Esophagus muscularis mucosa (tissue), 4 donors: Measurements from ENCODE around the gene ABCD4. TPM values are rescaled to one million over a fixed set of nuclear protein-coding genes. Genes with fewer than 3 reads are reported as not detected.

ENCODE experiments used
- DNase-seq: peaks from one replicate; pipeline ENCODE4 v3.0.0-alpha.2; 2017; ENCODE audit errors: extremely low spot score
- H3K27ac ChIP-seq, 4 donors: fragments of 200-600 bp; sonication (generic); replicated peaks in 1 of 4; 1 replicate in 3 of 4; 2 replicates in 1 of 4; pipeline ENCODE4 v1.5.1; 2016 to 2019; ENCODE audit warnings: mild to moderate bottlenecking in 1 of 4
- H3K27me3 ChIP-seq, 4 donors: fragments of 200-600 bp; sonication (generic); one replicate each; pipeline versions ENCODE4 v1.5.1 to v1.6.0; 2016 to 2019
- H3K36me3 ChIP-seq, 4 donors: fragments of 200-600 bp; sonication (generic); one replicate each; pipeline ENCODE4 v1.5.1; 2016 to 2019
- H3K4me1 ChIP-seq, 4 donors: fragments of 200-600 bp; sonication (generic); one replicate each; pipeline ENCODE4 v1.5.1; 2016 to 2019
- H3K4me3 ChIP-seq, 4 donors: fragments of 200-600 bp; sonication (generic); 1 replicate in 2 of 4; 2 replicates in 2 of 4; pipeline ENCODE4 v1.5.1; 2016 to 2019; ENCODE audit warnings: mild to moderate bottlenecking in 4 of 4, moderate library complexity in 1 of 4
- H3K9me3 ChIP-seq, 4 donors: fragments of 200-600 bp; sonication (generic); 1 replicate in 3 of 4; 2 replicates in 1 of 4; pipeline ENCODE4 v1.5.1; 2016 to 2019
- EP300 ChIP-seq: sonication (generic); formaldehyde crosslinking; IDR thresholded peaks from one replicate; pipeline ENCODE4 v1.6.1; 2017; ENCODE audit warnings: antibody characterized with exemption
- POLR2A ChIP-seq: fragments of 450-650 bp; IDR thresholded peaks from one replicate; pipeline ENCODE4 v1.6.1; 2017; ENCODE audit warnings: antibody characterized with exemption, moderate library complexity, mild to moderate bottlenecking, low read depth
- POLR2AphosphoS5 ChIP-seq, 2 donors: sonication (generic); formaldehyde crosslinking; IDR thresholded peaks; one replicate each; pipeline ENCODE4 v1.6.1; 2017; ENCODE audit warnings: antibody characterized with exemption in 2 of 2
- WGBS: methylation state at CpG from one replicate; pipeline ENCODE4 v1.1.5; 2018; 5-methylcytosine and 5-hydroxymethylcytosine counted together
- intact Hi-C: fragments of 100-400 bp; cut with DNase I; formaldehyde crosslinking; loops from one replicate; pipeline ENCODE4 v1.15.1; 2023
- total RNA-seq, 4 donors: library from RNA; depleted of rRNA; stranded (reverse); fragments of >200 nt; gene quantifications; one replicate each; pipeline versions ENCODE4 v1.1.0 to v1.2.1, GENCODE V29; 2016
- TF ChIP-seq, protein P1 (sequence below), 3 experiments: fragments of 200-600 bp in 2 of 3; fragments of 450-650 bp in 1 of 3; sonication (generic) in 2 of 3; IDR thresholded peaks; one replicate each; pipeline ENCODE4 v1.5.1; 2017 to 2019; ENCODE audit warnings: antibody characterized with exemption in 3 of 3, mild to moderate bottlenecking in 2 of 3, moderate library complexity in 1 of 3

The ABCD4 gene
- total RNA-seq, 4 donors from 2014 or later = 25.5 to 39.5 (median 29.3) TPM

DNA sequence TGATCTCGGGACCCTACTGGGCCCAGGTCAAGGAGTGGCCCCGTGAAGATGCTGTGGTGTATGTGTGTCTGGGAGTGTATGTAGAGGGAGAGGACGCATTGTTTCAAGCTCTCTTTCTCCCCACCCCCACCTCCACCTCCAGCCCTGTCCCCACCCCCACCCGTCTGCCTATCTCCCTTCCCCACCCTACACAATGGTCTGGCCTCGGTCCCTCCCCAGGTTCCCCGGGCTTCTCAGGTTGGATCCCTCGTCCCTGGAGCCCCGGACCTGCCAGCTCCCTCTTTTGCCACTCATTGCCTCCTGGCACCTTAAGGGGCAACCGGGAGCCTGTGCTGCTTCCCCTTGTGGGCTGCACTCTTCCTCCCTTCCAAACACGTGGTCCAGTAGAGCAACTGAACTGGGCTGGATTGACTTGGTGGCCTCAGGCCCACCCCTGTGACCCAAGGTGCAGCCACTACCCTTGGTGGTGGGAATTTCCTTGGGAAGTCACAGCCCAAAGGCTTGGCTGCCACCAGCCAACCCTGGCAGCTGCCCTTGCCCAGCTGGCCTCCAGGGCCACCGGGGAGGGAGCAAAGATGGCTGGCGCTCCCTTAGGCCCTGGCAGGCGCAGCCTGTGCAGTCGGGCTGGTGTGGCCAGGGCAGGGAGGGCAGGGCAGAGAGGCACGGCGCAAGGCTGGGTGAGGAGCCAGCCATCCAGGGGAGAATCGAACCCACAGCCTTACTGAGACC, 46.2 kb upstream of the ABCD4 start:
- no peaks in the 10 kb centered on the region for H3K36me3 ChIP-seq
- no peaks in the 10 kb centered on the region for H3K9me3 ChIP-seq
- peaks cover 0 to 66% (median 0%) of the 10 kb centered on the region in 4 donors for H3K27me3 ChIP-seq
- H3K4me1 ChIP-seq = no peaks in the 10 kb centered on the region
- DNase-seq = no peak
- no peak overlapping the region for H3K27ac ChIP-seq
- no peak overlapping the region for H3K4me3 ChIP-seq
- 45% methylated on average over 13 of the region's 17 CpGs for WGBS
- intact Hi-C loops = no loop called here
- no peak for TF ChIP-seq EP300
- no peak for TF ChIP-seq POLR2AphosphoS5 (IDR thresholded peaks at IDR 0.05)
- TF ChIP-seq POLR2A = no peak
- TF ChIP-seq, protein P1, sequence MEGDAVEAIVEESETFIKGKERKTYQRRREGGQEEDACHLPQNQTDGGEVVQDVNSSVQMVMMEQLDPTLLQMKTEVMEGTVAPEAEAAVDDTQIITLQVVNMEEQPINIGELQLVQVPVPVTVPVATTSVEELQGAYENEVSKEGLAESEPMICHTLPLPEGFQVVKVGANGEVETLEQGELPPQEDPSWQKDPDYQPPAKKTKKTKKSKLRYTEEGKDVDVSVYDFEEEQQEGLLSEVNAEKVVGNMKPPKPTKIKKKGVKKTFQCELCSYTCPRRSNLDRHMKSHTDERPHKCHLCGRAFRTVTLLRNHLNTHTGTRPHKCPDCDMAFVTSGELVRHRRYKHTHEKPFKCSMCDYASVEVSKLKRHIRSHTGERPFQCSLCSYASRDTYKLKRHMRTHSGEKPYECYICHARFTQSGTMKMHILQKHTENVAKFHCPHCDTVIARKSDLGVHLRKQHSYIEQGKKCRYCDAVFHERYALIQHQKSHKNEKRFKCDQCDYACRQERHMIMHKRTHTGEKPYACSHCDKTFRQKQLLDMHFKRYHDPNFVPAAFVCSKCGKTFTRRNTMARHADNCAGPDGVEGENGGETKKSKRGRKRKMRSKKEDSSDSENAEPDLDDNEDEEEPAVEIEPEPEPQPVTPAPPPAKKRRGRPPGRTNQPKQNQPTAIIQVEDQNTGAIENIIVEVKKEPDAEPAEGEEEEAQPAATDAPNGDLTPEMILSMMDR (IDR thresholded peaks at IDR 0.05) = no peak

DNA sequence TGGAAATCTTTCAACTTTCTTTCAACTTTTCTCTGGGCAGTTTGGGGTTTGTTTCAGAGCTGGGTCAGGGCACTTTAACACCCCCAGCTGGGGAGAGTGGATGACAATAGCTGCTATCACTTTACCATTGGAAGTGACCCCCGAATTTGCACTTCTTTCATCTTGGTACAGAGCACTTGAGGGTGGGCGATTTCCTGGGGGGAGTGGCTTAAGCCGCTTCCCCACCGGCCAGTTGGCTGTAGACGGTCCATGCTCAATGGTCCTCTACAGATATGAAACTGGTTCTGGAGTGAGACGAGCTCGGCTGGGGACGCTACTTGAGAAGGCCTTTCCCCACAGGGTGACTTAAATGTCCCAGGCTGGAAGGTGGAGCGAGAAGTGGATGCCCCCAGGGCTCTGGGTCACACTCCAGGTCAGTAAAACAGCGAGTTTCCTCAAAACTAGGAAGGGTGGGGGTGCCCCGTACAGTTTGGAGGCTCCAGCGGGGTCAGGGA, 45.6 kb upstream of the ABCD4 start, which contains the start of gene VRTN:
VRTN (plus strand) TSS at position 231 of the 494 bp plus-strand sequence. CDS start 8,313 bp downstream, outside the sequence.
- Histone ChIP-seq H3K4me1 (no peaks in the 10 kb centered on the region), H3K36me3 (no peaks in the 10 kb centered on the region), H3K27ac (no peak within 1 kb of the TSS), H3K27me3 (peaks cover 0 to 67% (median 0%) of the 10 kb centered on the region in 4 donors), H3K9me3 (no peaks in the 10 kb centered on the region), H3K4me3 (no peak within 1 kb of the TSS)
- WGBS = 61% methylated on average over 10 of the region's 12 CpGs
- intact Hi-C loops = no loop called here
- no peak for DNase-seq
- TF ChIP-seq, protein P1 (IDR thresholded peaks at IDR 0.05) = no peak
- TF ChIP-seq EP300 = no peak
- TF ChIP-seq POLR2A = no peak
- no peak for TF ChIP-seq POLR2AphosphoS5 (IDR thresholded peaks at IDR 0.05)

DNA sequence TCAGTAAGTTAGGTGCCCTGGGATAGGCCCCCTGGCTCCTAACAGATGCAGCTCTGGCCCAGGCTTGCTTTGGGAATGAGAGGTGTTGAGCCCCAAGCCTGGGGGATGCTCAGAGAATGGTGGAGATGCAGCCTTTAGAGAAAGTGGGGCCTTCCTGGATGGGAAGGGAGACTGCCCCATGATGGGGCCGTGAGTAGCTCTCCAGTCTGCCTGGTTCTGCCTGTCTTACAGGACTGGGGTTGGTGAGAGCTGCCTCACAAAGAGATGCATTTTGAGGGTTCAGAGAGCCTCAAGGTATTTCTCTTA, 45.0 kb upstream of the ABCD4 start:
- TF ChIP-seq POLR2AphosphoS5 (IDR thresholded peaks at IDR 0.05) (no peak), POLR2A (no peak), EP300 (no peak)
- TF ChIP-seq, protein P1 (IDR thresholded peaks at IDR 0.05) = no peak
- no peak overlapping the region for H3K27ac ChIP-seq
- intact Hi-C loops = no loop called here
- H3K4me3 ChIP-seq = no peak overlapping the region
- H3K36me3 ChIP-seq = no peaks in the 10 kb centered on the region
- H3K27me3 ChIP-seq = peaks cover 0 to 68% (median 0%) of the 10 kb centered on the region in 4 donors
- no peaks in the 10 kb centered on the region for H3K4me1 ChIP-seq
- WGBS = 29% methylated on average over 1 of the region's 1 CpG
- H3K9me3 ChIP-seq = no peaks in the 10 kb centered on the region
- no peak for DNase-seq

DNA sequence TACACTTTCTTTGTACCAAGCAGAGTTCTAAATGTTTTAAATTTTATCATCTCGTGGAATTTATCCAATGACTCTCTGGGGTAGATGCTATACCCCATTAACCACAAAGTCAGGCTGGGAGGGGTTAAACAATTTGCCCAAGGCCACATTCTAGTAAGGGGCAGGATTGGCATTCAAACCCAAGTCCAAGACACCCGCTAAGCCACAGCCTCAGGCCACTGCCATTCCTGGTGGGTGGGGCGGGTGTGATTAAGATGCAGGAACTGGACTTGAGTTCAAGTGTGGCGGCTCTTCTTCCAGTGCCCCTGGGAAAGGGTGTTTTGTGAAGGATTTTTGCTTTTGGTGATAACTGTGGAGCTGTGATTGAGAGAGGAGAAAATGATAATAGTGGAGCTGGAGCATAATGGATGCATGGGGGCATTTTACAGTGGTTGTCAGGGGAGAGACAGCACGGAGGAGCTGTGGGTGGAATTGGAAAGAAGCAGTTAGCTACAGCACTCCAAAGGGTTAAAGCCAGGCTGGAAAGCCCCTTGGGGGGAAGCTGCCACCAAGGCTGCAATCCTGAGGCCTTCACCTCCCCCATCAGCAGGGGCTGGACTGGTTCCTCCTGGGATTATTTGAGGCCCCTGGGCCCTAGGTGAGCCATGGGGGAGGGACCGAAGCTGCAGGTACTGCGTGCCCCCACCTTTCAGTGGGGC, 44.5 kb upstream of the ABCD4 start:
- WGBS = 67% methylated on average over 7 of the region's 7 CpGs
- TF ChIP-seq POLR2A = no peak
- TF ChIP-seq, protein P1 (IDR thresholded peaks at IDR 0.05) = no peak
- TF ChIP-seq POLR2AphosphoS5 (IDR thresholded peaks at IDR 0.05) = no peak
- TF ChIP-seq EP300 = no peak
- H3K36me3 ChIP-seq = no peaks in the 10 kb centered on the region
- no peaks in the 10 kb centered on the region for H3K9me3 ChIP-seq
- no peak for DNase-seq
- H3K4me1 ChIP-seq = no peaks in the 10 kb centered on the region
- H3K4me3 ChIP-seq = no peak overlapping the region
- no peak overlapping the region for H3K27ac ChIP-seq
- peaks cover 0 to 66% (median 0%) of the 10 kb centered on the region in 4 donors for H3K27me3 ChIP-seq
- intact Hi-C loops = no loop called here
